ENCODE data around the gene GNLY. TPM values are rescaled to one million over a fixed set of nuclear protein-coding genes. Genes with fewer than 3 reads are reported as not detected.
"Not testable (repeated sequence)": the region's sequence is repeated elsewhere in the genome, so short reads cannot be mapped to it uniquely, and the experiment has no call there.

Gene GNLY
- total RNA-seq, result 10 to 100 TPM in 1 of 2 donors, 1 to 10 TPM in 1; 1.4 to 11.8 TPM
- long read RNA-seq, partial matches to known transcripts, result 1 of 1 reads
- long read RNA-seq, other reads (novel, unspliced or antisense), result 0 of 1 reads

GRCh38 chr2:85694052-85695025 is at the start of gene GNLY:
Gene GNLY (plus strand): TSS chr2:85694358. CDS start chr2:85694419, 61 bp downstream.
- intact Hi-C loops (cut with DNase I, micrococcal nuclease), result no loop called here
- no peak for DNase-seq
- ATAC-seq, result no peak

- DNase-seq, result no peak
- ATAC-seq, result no peak
- intact Hi-C loops (cut with DNase I, micrococcal nuclease), result no loop called here
Observed at GRCh38 chr2:85644909-85645308, 49.2 kb upstream of the GNLY start.

GRCh38 chr2:85646166-85646565 is 48.0 kb upstream of the GNLY start:
- no peak for ATAC-seq
- intact Hi-C loops (cut with DNase I, micrococcal nuclease), result no loop called here
- no peak for DNase-seq

- DNase-seq (no peak), ATAC-seq (no peak)
- intact Hi-C loops (cut with DNase I, micrococcal nuclease), result no loop called here
Observed at GRCh38 chr2:85647823-85648526, 46.2 kb upstream of the GNLY start.

GRCh38 chr2:85648619-85649018 is 45.5 kb upstream of the GNLY start:
- intact Hi-C loops (cut with DNase I, micrococcal nuclease), result no loop called here
- DNase-seq, result no peak
- no peak for ATAC-seq

- DNase-seq (no peak), ATAC-seq (no peak)
- intact Hi-C loops (cut with DNase I, micrococcal nuclease), result no loop called here
Observed at GRCh38 chr2:85649201-85650190, 44.7 kb upstream of the GNLY start.

GRCh38 chr2:85650456-85650855 is 43.7 kb upstream of the GNLY start:
- intact Hi-C loops (cut with DNase I, micrococcal nuclease), result no loop called here
- no peak for ATAC-seq
- DNase-seq, result no peak

- intact Hi-C loops (cut with DNase I, micrococcal nuclease), result no loop called here
- no peak for ATAC-seq
- no peak for DNase-seq
Observed at GRCh38 chr2:85651097-85651496, 43.1 kb upstream of the GNLY start.

- ATAC-seq, result no peak
- intact Hi-C loops (cut with DNase I, micrococcal nuclease), result no loop called here
- DNase-seq, result no peak
Observed at GRCh38 chr2:85652056-85652455, 42.1 kb upstream of the GNLY start.

- intact Hi-C loops (cut with DNase I, micrococcal nuclease), result no loop called here
Observed at GRCh38 chr2:85653996-85654395, 40.2 kb upstream of the GNLY start.

GRCh38 chr2:85655961-85656417 is 38.2 kb upstream of the GNLY start:
- intact Hi-C loops (cut with DNase I, micrococcal nuclease), result no loop called here
- no peak for DNase-seq
- no peak for ATAC-seq

More at GRCh38 chr2:85653996-85654395, 40.2 kb upstream of the GNLY start:
- DNase-seq (no peak), ATAC-seq (no peak)

- ATAC-seq, result no peak
- intact Hi-C loops (cut with DNase I, micrococcal nuclease), result no loop called here
- DNase-seq, result no peak
Observed at GRCh38 chr2:85656468-85656867, 37.7 kb upstream of the GNLY start.

- ATAC-seq; DNase-seq; intact Hi-C loops (cut with DNase I, micrococcal nuclease): not testable (repeated sequence)
Observed at GRCh38 chr2:85657399-85657798, 36.8 kb upstream of the GNLY start.

- DNase-seq (no peak), ATAC-seq (no peak)
- intact Hi-C loops (cut with DNase I, micrococcal nuclease), result no loop called here
Observed at GRCh38 chr2:85659324-85659981, 34.7 kb upstream of the GNLY start.

- DNase-seq; ATAC-seq; intact Hi-C loops (cut with DNase I, micrococcal nuclease): not testable (repeated sequence)
Observed at GRCh38 chr2:85660301-85660700, 33.9 kb upstream of the GNLY start.

GRCh38 chr2:85660725-85661124 is 33.4 kb upstream of the GNLY start:
- intact Hi-C loops (cut with DNase I, micrococcal nuclease), result no loop called here
- ATAC-seq, result no peak
- DNase-seq, result no peak

GRCh38 chr2:85661139-85661858 is 32.9 kb upstream of the GNLY start:
- no peak for DNase-seq
- ATAC-seq, result no peak
- intact Hi-C loops (cut with DNase I, micrococcal nuclease), result no loop called here
